ENCODE results near the gene SEC14L3. TPM values are rescaled to one million over a fixed set of nuclear protein-coding genes. Genes with fewer than 3 reads are reported as not detected.

SEC14L3 gene
- total and polyA plus RNA-seq, 2 of the 13 experiments (the other 11 are each of a cell fraction or from before 2014, with no cell fraction given), result not detected

- peak; percentile 55 for TF ChIP-seq CREM (IDR thresholded peaks at IDR 0.05)
- no peak for TF ChIP-seq CREM (CRISPR knock-in tag; IDR thresholded peaks at IDR 0.05)
- TF ChIP-seq CREB1 (IDR thresholded peaks at IDR 0.05), result no peak
- no peak for TF ChIP-seq CREB1 (CRISPR knock-in tag; IDR thresholded peaks at IDR 0.05)
- peak; percentile 80 for TF ChIP-seq ZNF629 (CRISPR knock-in tag; conservative IDR thresholded peaks at IDR 0.05)
- TF ChIP-seq CENPX (CRISPR knock-in tag; IDR thresholded peaks at IDR 0.05), result no peak
- TF ChIP-seq PAXIP1 (CRISPR knock-in tag; conservative IDR thresholded peaks at IDR 0.05), result peak; percentile 77
- TF ChIP-seq ZNF609 (CRISPR knock-in tag; IDR thresholded peaks at IDR 0.05; ENCODE audit: borderline replicate concordance), result peak; percentile 92
- no peak for TF ChIP-seq NFE2L2 (IDR thresholded peaks at IDR 0.05; ENCODE audit: low read length)
- no peak for TF ChIP-seq LBX2 (CRISPR knock-in tag; IDR thresholded peaks at IDR 0.05; ENCODE audit: borderline replicate concordance)
- 0 out of 2 replicates have a peak, but pooled peaks have one; percentile 42 for TF ChIP-seq TGIF2 (CRISPR knock-in tag; IDR thresholded peaks at IDR 0.05)
- TF ChIP-seq FOXA3 (CRISPR knock-in tag; IDR thresholded peaks at IDR 0.05), result peak; percentile 84
- peak; percentile 94 for TF ChIP-seq HHEX (CRISPR knock-in tag; IDR thresholded peaks at IDR 0.05)
- no peak for TF ChIP-seq SYNCRIP (IDR thresholded peaks at IDR 0.05; ENCODE audit: insufficient read depth, low read depth, low read length)
- TF ChIP-seq SPEN (CRISPR knock-in tag; IDR thresholded peaks at IDR 0.05; ENCODE audit: low read depth), result no peak
- no peak for TF ChIP-seq ZNF766 (CRISPR knock-in tag; IDR thresholded peaks at IDR 0.05; ENCODE audit: borderline replicate concordance)
- no peak for TF ChIP-seq RNF2 (conservative IDR thresholded peaks at IDR 0.05; ENCODE audit: low read depth)
- peak; percentile 43; the same call in 1 of the 2 replicates for TF ChIP-seq PPARG (CRISPR knock-in tag; conservative IDR thresholded peaks at IDR 0.05)
- TF ChIP-seq GFI1 (CRISPR knock-in tag; IDR thresholded peaks at IDR 0.05; ENCODE audit: borderline replicate concordance), result peak; percentile 93
These were observed 25.8 kb upstream of the SEC14L3 start (continued) for GRCh38 chr22:30497466-30498150.

Data from HepG2 (cell line).